Loucy (cell line): ENCODE data around the gene CNR1.

Source experiments
- H2AFZ ChIP-seq: fragments of 200-600 bp; sonication (generic); 2 replicates; pipeline ENCODE4 v1.6.0; 2016; ENCODE audit warnings: antibody characterized with exemption, mild to moderate bottlenecking, low read length, moderate library complexity
- H3F3A ChIP-seq: fragments of 200-600 bp; 2 replicates; pipeline ENCODE4 v1.6.0; 2016; ENCODE audit warnings: antibody characterized with exemption, low read depth, mild to moderate bottlenecking
- H3K27me3 ChIP-seq: fragments of 200-600 bp; sonication (generic); 2 replicates; pipeline ENCODE4 v1.6.1; 2014; ENCODE audit warnings: low read length, mild to moderate bottlenecking; ENCODE audit not compliant: insufficient read depth, poor library complexity, severe bottlenecking
- H3K36me3 ChIP-seq: fragments of 200-600 bp; sonication (generic); 2 replicates; pipeline ENCODE4 v1.6.1; 2016; ENCODE audit warnings: low read length; ENCODE audit not compliant: insufficient read depth
- H3K4me1 ChIP-seq: fragments of 200-600 bp; sonication (generic); 2 replicates; pipeline ENCODE4 v1.5.1; 2014; ENCODE audit warnings: low read length, mild to moderate bottlenecking; ENCODE audit not compliant: insufficient read depth, poor library complexity, severe bottlenecking
- H3K4me2 ChIP-seq: fragments of 200-600 bp; sonication (generic); 2 replicates; pipeline ENCODE4 v1.6.0; 2014; ENCODE audit warnings: antibody characterized with exemption, low read length, low read depth, mild to moderate bottlenecking; ENCODE audit not compliant: poor library complexity, severe bottlenecking
- H3K4me3 ChIP-seq: fragments of 200-600 bp; sonication (generic); 2 replicates; pipeline ENCODE4 v1.5.1; 2014; ENCODE audit warnings: low read length, mild to moderate bottlenecking, mixed read lengths; ENCODE audit not compliant: poor library complexity, severe bottlenecking
- H3K79me2 ChIP-seq: fragments of 200-600 bp; sonication (generic); 2 replicates; pipeline ENCODE4 v1.6.1; 2014; ENCODE audit warnings: low read length; ENCODE audit not compliant: insufficient read depth
- H3K9ac ChIP-seq: fragments of 200-600 bp; sonication (generic); 2 replicates; pipeline ENCODE4 v1.6.0; 2014; ENCODE audit warnings: mild to moderate bottlenecking, low read depth, low read length, moderate library complexity; ENCODE audit not compliant: poor library complexity, severe bottlenecking
- H3K9me2 ChIP-seq: fragments of 200-600 bp; sonication (generic); replicated peaks from 2 replicates; pipeline ENCODE4 v1.6.1; 2016; ENCODE audit warnings: low read depth, low read length, mixed read lengths
- H3K9me3 ChIP-seq: fragments of 200-600 bp; sonication (generic); 2 replicates; pipeline ENCODE4 v1.6.1; 2014; ENCODE audit warnings: mild to moderate bottlenecking, antibody characterized with exemption, low read length, low read depth; ENCODE audit not compliant: insufficient read depth
- H4K20me1 ChIP-seq: fragments of 200-600 bp; sonication (generic); 2 replicates; pipeline ENCODE4 v1.6.0; 2014; ENCODE audit warnings: antibody characterized with exemption, low read length, mild to moderate bottlenecking; ENCODE audit not compliant: insufficient read depth, poor library complexity, severe bottlenecking
- EZH2phosphoT487 ChIP-seq: fragments of 200-600 bp; IDR thresholded peaks from 2 replicates; pipeline ENCODE4 v1.6.1; 2018; ENCODE audit warnings: antibody characterized with exemption, mild to moderate bottlenecking, moderate library complexity, borderline replicate concordance
- TF ChIP-seq, protein P1 (sequence below): fragments of 200-600 bp; sonication (generic); conservative IDR thresholded peaks from 2 replicates; pipeline ENCODE4 v1.5.1; 2014; ENCODE audit warnings: mild to moderate bottlenecking, antibody characterized with exemption, low read length

The CNR1 gene

DNA sequence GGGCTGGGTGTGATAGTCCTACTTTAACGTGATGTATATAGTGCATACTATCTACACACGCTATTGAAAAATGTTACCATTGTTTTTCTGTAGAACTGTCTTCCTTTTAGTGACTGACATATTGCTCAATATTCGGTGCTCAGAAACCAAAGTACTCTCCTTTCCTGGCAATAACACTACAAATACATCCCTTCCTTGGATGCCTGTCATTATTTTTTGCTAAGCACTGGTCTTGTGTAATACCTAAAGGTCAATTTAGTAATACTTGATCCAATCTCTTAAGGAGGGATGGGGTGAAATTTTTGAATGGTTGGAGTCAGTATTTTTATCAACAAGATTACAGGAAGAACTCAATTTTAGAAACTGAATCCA is 23.9 kb downstream of the CNR1 start:
- no peak overlapping the region for H3K9ac ChIP-seq
- no peaks in the 10 kb centered on the region for H3K79me2 ChIP-seq
- no peaks in the 10 kb centered on the region for H3K9me3 ChIP-seq
- H3K27me3 ChIP-seq = no peaks in the 10 kb centered on the region
- no peaks in the 10 kb centered on the region for H3K9me2 ChIP-seq
- no peak overlapping the region for H3K4me3 ChIP-seq
- H3F3A ChIP-seq = no peaks in the 10 kb centered on the region
- H3K4me1 ChIP-seq = no peaks in the 10 kb centered on the region
- TF ChIP-seq EZH2phosphoT487 = no peak
- TF ChIP-seq, protein P1, sequence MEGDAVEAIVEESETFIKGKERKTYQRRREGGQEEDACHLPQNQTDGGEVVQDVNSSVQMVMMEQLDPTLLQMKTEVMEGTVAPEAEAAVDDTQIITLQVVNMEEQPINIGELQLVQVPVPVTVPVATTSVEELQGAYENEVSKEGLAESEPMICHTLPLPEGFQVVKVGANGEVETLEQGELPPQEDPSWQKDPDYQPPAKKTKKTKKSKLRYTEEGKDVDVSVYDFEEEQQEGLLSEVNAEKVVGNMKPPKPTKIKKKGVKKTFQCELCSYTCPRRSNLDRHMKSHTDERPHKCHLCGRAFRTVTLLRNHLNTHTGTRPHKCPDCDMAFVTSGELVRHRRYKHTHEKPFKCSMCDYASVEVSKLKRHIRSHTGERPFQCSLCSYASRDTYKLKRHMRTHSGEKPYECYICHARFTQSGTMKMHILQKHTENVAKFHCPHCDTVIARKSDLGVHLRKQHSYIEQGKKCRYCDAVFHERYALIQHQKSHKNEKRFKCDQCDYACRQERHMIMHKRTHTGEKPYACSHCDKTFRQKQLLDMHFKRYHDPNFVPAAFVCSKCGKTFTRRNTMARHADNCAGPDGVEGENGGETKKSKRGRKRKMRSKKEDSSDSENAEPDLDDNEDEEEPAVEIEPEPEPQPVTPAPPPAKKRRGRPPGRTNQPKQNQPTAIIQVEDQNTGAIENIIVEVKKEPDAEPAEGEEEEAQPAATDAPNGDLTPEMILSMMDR = no peak
- H3K36me3 ChIP-seq = no peaks in the 10 kb centered on the region
- no peak overlapping the region for H3K4me2 ChIP-seq
- H2AFZ ChIP-seq = no peak overlapping the region
- no peaks in the 10 kb centered on the region for H4K20me1 ChIP-seq

- Histone ChIP-seq H3K9ac (no peak overlapping the region), H3K9me2 (no peaks in the 10 kb centered on the region), H3K79me2 (no peaks in the 10 kb centered on the region), H4K20me1 (no peaks in the 10 kb centered on the region), H3K9me3 (no peaks in the 10 kb centered on the region), H3K4me1 (no peaks in the 10 kb centered on the region), H3K36me3 (no peaks in the 10 kb centered on the region), H2AFZ (no peak overlapping the region), H3F3A (no peaks in the 10 kb centered on the region), H3K4me3 (no peak overlapping the region), H3K27me3 (no peaks in the 10 kb centered on the region), H3K4me2 (no peak overlapping the region)
- TF ChIP-seq EZH2phosphoT487 = no peak
- TF ChIP-seq, protein P1 = no peak
Observed at GRCh38 chr6:88141561-88142296, 24.4 kb downstream of the CNR1 start.

DNA sequence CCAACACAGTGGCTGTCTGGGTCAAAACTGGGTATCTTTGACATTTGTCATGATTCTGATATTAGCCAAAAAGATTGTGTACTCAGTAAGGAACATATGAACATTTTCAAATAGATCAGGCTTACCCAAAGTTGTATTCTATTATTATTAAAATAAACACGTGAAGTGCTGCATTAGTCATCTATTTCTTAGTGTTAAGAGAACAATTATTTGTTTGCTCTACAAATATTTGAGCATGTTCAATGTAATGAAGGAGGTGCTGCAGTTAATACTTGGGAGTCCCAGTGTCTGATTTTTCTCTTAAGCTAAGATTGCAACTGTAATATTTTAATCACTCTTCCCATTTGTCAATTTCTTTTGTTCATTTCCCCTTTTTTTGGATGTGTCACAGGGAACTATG is 28.2 kb downstream of the CNR1 start:
- TF ChIP-seq, protein P1 = no peak
- no peak for TF ChIP-seq EZH2phosphoT487
- no peaks in the 10 kb centered on the region for H3K9me2 ChIP-seq
- H3K9ac ChIP-seq = no peak overlapping the region
- no peak overlapping the region for H3K4me3 ChIP-seq
- no peaks in the 10 kb centered on the region for H3K27me3 ChIP-seq
- H2AFZ ChIP-seq = no peak overlapping the region
- H3K79me2 ChIP-seq = no peaks in the 10 kb centered on the region
- H3K4me2 ChIP-seq = no peak overlapping the region
- H4K20me1 ChIP-seq = no peaks in the 10 kb centered on the region
- no peaks in the 10 kb centered on the region for H3K9me3 ChIP-seq
- H3K4me1 ChIP-seq = no peaks in the 10 kb centered on the region
- no peaks in the 10 kb centered on the region for H3F3A ChIP-seq
- H3K36me3 ChIP-seq = no peaks in the 10 kb centered on the region
